Measurements from ENCODE around the gene GSTM3.

DNA sequence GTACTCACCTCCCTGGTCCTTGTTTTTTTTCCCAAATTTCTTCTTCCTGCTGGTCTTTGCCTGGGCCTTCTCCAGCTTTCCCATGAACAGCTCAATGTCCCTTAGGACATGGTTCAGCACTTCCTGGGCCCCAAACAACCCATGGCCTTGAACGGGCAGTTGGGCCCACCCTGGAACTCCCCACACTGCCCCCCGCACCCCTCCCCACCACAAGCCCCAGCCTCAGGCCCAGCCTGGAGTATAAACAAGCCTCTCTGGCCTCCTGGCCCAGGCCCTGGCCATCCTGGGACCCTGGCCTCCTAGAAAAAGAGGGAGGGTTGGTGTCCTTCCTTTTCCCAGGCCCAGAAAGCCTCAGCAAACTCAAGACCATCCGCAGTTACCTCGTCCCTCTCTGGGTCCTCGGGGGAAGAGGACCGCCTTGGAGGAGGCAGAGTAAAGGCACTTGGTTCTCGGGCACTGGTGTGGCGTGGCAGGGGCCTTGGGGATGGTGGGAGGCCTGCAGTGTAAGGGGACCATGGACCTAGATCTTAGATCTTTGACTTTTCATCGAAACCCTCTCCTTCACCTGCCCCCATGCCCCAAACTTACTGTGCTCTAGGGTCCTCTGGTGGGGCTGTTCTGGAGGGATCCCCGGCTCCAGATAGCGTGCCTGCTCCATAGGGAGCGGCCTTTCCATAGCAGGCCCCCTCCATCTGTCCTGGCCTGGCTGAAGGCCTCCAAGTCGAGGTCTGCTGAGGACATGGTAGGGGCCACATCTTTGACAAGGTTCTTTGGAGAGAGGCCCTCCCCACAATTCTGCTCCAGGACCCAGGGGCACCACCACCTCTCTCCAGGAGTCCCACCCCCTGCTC lies 17.3 kb upstream of the GSTM3 start:
- TF ChIP-seq, protein P1, sequence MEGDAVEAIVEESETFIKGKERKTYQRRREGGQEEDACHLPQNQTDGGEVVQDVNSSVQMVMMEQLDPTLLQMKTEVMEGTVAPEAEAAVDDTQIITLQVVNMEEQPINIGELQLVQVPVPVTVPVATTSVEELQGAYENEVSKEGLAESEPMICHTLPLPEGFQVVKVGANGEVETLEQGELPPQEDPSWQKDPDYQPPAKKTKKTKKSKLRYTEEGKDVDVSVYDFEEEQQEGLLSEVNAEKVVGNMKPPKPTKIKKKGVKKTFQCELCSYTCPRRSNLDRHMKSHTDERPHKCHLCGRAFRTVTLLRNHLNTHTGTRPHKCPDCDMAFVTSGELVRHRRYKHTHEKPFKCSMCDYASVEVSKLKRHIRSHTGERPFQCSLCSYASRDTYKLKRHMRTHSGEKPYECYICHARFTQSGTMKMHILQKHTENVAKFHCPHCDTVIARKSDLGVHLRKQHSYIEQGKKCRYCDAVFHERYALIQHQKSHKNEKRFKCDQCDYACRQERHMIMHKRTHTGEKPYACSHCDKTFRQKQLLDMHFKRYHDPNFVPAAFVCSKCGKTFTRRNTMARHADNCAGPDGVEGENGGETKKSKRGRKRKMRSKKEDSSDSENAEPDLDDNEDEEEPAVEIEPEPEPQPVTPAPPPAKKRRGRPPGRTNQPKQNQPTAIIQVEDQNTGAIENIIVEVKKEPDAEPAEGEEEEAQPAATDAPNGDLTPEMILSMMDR (conservative IDR thresholded peaks at IDR 0.05), result no peak
- TF ChIP-seq EZH2 (IDR thresholded peaks at IDR 0.05; ENCODE audit: low read depth), result no peak

Data from PC-9 (cell line).